CD4-positive, alpha-beta T cell treated with Interleukin-2 at 100 ng/mL for 4 hours (primary cell): Measurements from ENCODE around the gene RPLP2.

ENCODE experiments used
- DNase-seq: peaks from one replicate; pipeline ENCODE4 v3.0.0-alpha.2; 2020; ENCODE audit warnings: low spot score

RPLP2 gene

GRCh38 chr11:809287-810039, at the start of gene RPLP2:
Gene RPLP2 (plus strand): TSS chr11:809967. CDS start chr11:810235, 268 bp downstream.
- peak; percentile 96 for DNase-seq

GRCh38 chr11:760236-760635, 49.5 kb upstream of the RPLP2 start:
- DNase-seq, result no peak

- DNase-seq, result no peak
Measured at GRCh38 chr11:761526-762108, 48.1 kb upstream of the RPLP2 start.

GRCh38 chr11:762421-763072, 47.2 kb upstream of the RPLP2 start:
- DNase-seq, result peak; percentile 13

- DNase-seq, result no peak
Measured at GRCh38 chr11:763073-763463, 46.7 kb upstream of the RPLP2 start.

GRCh38 chr11:763549-764321, 46.0 kb upstream of the RPLP2 start:
- DNase-seq, result no peak

- DNase-seq, result no peak
Measured at GRCh38 chr11:764322-765024, 45.3 kb upstream of the RPLP2 start.

- DNase-seq, result peak; percentile 70
Measured at GRCh38 chr11:765025-765801, 44.6 kb upstream of the RPLP2 start.

GRCh38 chr11:765802-766091, 44.0 kb upstream of the RPLP2 start:
- DNase-seq, result no peak

- DNase-seq, result no peak
Measured at GRCh38 chr11:766106-766935, 43.4 kb upstream of the RPLP2 start.

- DNase-seq, result no peak
Measured at GRCh38 chr11:766936-767210, 42.9 kb upstream of the RPLP2 start.

- DNase-seq, result no peak
Measured at GRCh38 chr11:767238-767637, 42.5 kb upstream of the RPLP2 start.

GRCh38 chr11:769887-770641, 39.7 kb upstream of the RPLP2 start:
- no peak for DNase-seq

GRCh38 chr11:770642-771616, 38.8 kb upstream of the RPLP2 start:
- no peak for DNase-seq

- no peak for DNase-seq
Measured at GRCh38 chr11:771617-772204, 38.1 kb upstream of the RPLP2 start.

GRCh38 chr11:772429-773390, 37.1 kb upstream of the RPLP2 start:
- DNase-seq, result no peak

GRCh38 chr11:773425-773824, 36.3 kb upstream of the RPLP2 start:
- no peak for DNase-seq
